Neural progenitor cell (in vitro differentiated cells): Measurements from ENCODE around the gene NRROS. TPM values are rescaled to one million over a fixed set of nuclear protein-coding genes. Genes with fewer than 3 reads are reported as not detected.
A peak's percentile ranks its signal among the peaks of the same experiment; 100 is the strongest.

Experiments used
- DNase-seq: peaks from one replicate; pipeline ENCODE4 v3.0.0-alpha.2; 2016; ENCODE audit warnings: low spot score
- H2AFZ ChIP-seq: fragments of 200-600 bp; sonication (generic); replicated peaks from 2 replicates; pipeline ENCODE4 v1.6.1; 2016; ENCODE audit warnings: antibody characterized with exemption
- H3F3A ChIP-seq: fragments of 200-600 bp; sonication (generic); 2 replicates; pipeline ENCODE4 v1.6.1; 2016; ENCODE audit warnings: antibody characterized with exemption, low read depth
- H3K27ac ChIP-seq: fragments of 200-600 bp; sonication (generic); 2 replicates; pipeline ENCODE4 v1.5.1; 2016; ENCODE audit warnings: mild to moderate bottlenecking
- H3K27me3 ChIP-seq: fragments of 200-600 bp; sonication (generic); 2 replicates; pipeline ENCODE4 v1.6.1; 2016; ENCODE audit warnings: mild to moderate bottlenecking, moderate library complexity
- H3K36me3 ChIP-seq: fragments of 200-600 bp; sonication (generic); 2 replicates; pipeline ENCODE4 v1.5.1; 2016
- H3K4me1 ChIP-seq: fragments of 200-600 bp; sonication (generic); 2 replicates; pipeline ENCODE4 v1.6.1; 2016; ENCODE audit warnings: mixed run types
- H3K4me2 ChIP-seq: fragments of 200-600 bp; sonication (generic); 2 replicates; pipeline ENCODE4 v1.6.1; 2016
- H3K4me3 ChIP-seq: fragments of 200-600 bp; sonication (generic); 2 replicates; pipeline ENCODE4 v1.5.1; 2016
- H3K79me2 ChIP-seq: fragments of 200-600 bp; sonication (generic); 2 replicates; pipeline ENCODE4 v1.6.1; 2016; ENCODE audit warnings: low read depth
- H3K9ac ChIP-seq: fragments of 200-600 bp; sonication (generic); 2 replicates; pipeline ENCODE4 v1.6.1; 2016
- H3K9me3 ChIP-seq: fragments of 200-600 bp; sonication (generic); 2 replicates; pipeline ENCODE4 v1.5.1; 2016; ENCODE audit warnings: low read depth
- H4K20me1 ChIP-seq: fragments of 200-600 bp; sonication (generic); 2 replicates; pipeline ENCODE4 v1.6.1; 2016; ENCODE audit warnings: low read depth
- H3K27ac Mint-ChIP-seq: 3 replicates; pipeline ENCODE4 v1.8.0; 2021; ENCODE audit warnings: mixed read lengths
- H3K27me3 Mint-ChIP-seq: 2 replicates; pipeline ENCODE4 v1.8.0; 2022; ENCODE audit warnings: low read depth, mild to moderate bottlenecking, inconsistent platforms, moderate library complexity, mixed read lengths; ENCODE audit not compliant: insufficient read depth
- H3K36me3 Mint-ChIP-seq: 3 replicates; pipeline ENCODE4 v1.8.0; 2021; ENCODE audit warnings: mixed read lengths
- H3K4me1 Mint-ChIP-seq: 3 replicates; pipeline ENCODE4 v1.8.0; 2021; ENCODE audit warnings: mixed read lengths
- H3K4me3 Mint-ChIP-seq: 3 replicates; pipeline ENCODE4 v1.8.0; 2021; ENCODE audit warnings: mild to moderate bottlenecking, moderate library complexity, mixed read lengths
- H3K9me3 Mint-ChIP-seq: 3 replicates; pipeline ENCODE4 v1.8.0; 2020; ENCODE audit warnings: mixed read lengths
- EZH2 ChIP-seq: fragments of 200-600 bp; sonication (generic); IDR thresholded peaks from 2 replicates; pipeline ENCODE4 v1.6.1; 2017; ENCODE audit warnings: antibody characterized with exemption, mild to moderate bottlenecking, moderate library complexity
- EZH2phosphoT487 ChIP-seq: fragments of 200-600 bp; sonication (generic); IDR thresholded peaks from 2 replicates; pipeline ENCODE4 v1.6.1; 2017; ENCODE audit warnings: antibody characterized with exemption
- total RNA-seq: library from RNA; depleted of rRNA; stranded (reverse); fragments of >200 nt; gene quantifications from 2 replicates; pipeline ENCODE4 v1.2.3, GENCODE V29; 2015; ENCODE audit warnings: low replicate concordance
- TF ChIP-seq, protein P1 (sequence below): fragments of 200-600 bp; sonication (generic); IDR thresholded peaks from 2 replicates; pipeline ENCODE4 v1.5.1; 2017; ENCODE audit warnings: antibody characterized with exemption, mild to moderate bottlenecking

The NRROS gene
- total RNA-seq, 1 donor from 2014 or later: 0.58 TPM

- no peak for DNase-seq
- H3F3A ChIP-seq: no peaks in the 10 kb centered on the region
- H3K4me1 ChIP-seq: no peaks in the 10 kb centered on the region
- H3K36me3 Mint-ChIP-seq: no peaks in the 10 kb centered on the region
- peaks cover 2% of the 10 kb centered on the region for H3K4me1 Mint-ChIP-seq
- TF ChIP-seq EZH2 (no peak), EZH2phosphoT487 (no peak)
- TF ChIP-seq, protein P1, sequence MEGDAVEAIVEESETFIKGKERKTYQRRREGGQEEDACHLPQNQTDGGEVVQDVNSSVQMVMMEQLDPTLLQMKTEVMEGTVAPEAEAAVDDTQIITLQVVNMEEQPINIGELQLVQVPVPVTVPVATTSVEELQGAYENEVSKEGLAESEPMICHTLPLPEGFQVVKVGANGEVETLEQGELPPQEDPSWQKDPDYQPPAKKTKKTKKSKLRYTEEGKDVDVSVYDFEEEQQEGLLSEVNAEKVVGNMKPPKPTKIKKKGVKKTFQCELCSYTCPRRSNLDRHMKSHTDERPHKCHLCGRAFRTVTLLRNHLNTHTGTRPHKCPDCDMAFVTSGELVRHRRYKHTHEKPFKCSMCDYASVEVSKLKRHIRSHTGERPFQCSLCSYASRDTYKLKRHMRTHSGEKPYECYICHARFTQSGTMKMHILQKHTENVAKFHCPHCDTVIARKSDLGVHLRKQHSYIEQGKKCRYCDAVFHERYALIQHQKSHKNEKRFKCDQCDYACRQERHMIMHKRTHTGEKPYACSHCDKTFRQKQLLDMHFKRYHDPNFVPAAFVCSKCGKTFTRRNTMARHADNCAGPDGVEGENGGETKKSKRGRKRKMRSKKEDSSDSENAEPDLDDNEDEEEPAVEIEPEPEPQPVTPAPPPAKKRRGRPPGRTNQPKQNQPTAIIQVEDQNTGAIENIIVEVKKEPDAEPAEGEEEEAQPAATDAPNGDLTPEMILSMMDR: no peak
- no peaks in the 10 kb centered on the region for H3K9me3 ChIP-seq
- H3K27me3 ChIP-seq: no peaks in the 10 kb centered on the region
- H3K4me2 ChIP-seq: no peak overlapping the region
- H2AFZ ChIP-seq: no peak overlapping the region
- no peaks in the 10 kb centered on the region for H3K27me3 Mint-ChIP-seq
- H3K36me3 ChIP-seq: no peaks in the 10 kb centered on the region
- H3K4me3 ChIP-seq: no peak overlapping the region
- no peak overlapping the region for H3K9ac ChIP-seq
- no peak overlapping the region for H3K27ac ChIP-seq
- H3K79me2 ChIP-seq: no peaks in the 10 kb centered on the region
- no peak overlapping the region for H3K4me3 Mint-ChIP-seq
- no peaks in the 10 kb centered on the region for H3K9me3 Mint-ChIP-seq
- peak overlapping the region; percentile 18 for H3K27ac Mint-ChIP-seq
- H4K20me1 ChIP-seq: no peaks in the 10 kb centered on the region
These were observed 35.8 kb upstream of the NRROS start for GRCh38 chr3:196603683-196604082.

GRCh38 chr3:196604548-196604947, 34.9 kb upstream of the NRROS start:
- H3K9ac ChIP-seq: no peak overlapping the region
- H3K9me3 ChIP-seq: no peaks in the 10 kb centered on the region
- no peak for DNase-seq
- no peaks in the 10 kb centered on the region for H3F3A ChIP-seq
- Mint-ChIP-seq H3K9me3 (no peaks in the 10 kb centered on the region), H3K4me3 (no peak overlapping the region), H3K4me1 (peaks cover 5% of the 10 kb centered on the region), H3K36me3 (no peaks in the 10 kb centered on the region), H3K27ac (no peak overlapping the region), H3K27me3 (no peaks in the 10 kb centered on the region)
- H2AFZ ChIP-seq: peak overlapping the region; percentile 34
- H3K36me3 ChIP-seq: no peaks in the 10 kb centered on the region
- peaks cover 2% of the 10 kb centered on the region for H3K4me1 ChIP-seq
- H4K20me1 ChIP-seq: no peaks in the 10 kb centered on the region
- TF ChIP-seq EZH2phosphoT487: no peak
- no peak for TF ChIP-seq EZH2
- TF ChIP-seq, protein P1: no peak
- H3K4me3 ChIP-seq: no peak overlapping the region
- H3K27me3 ChIP-seq: no peaks in the 10 kb centered on the region
- H3K4me2 ChIP-seq: no peak overlapping the region
- H3K79me2 ChIP-seq: no peaks in the 10 kb centered on the region
- no peak overlapping the region for H3K27ac ChIP-seq

GRCh38 chr3:196608693-196609092, 30.8 kb upstream of the NRROS start:
- Histone ChIP-seq H3K4me3 (no peak overlapping the region), H2AFZ (peak overlapping the region; percentile 38), H3K36me3 (no peaks in the 10 kb centered on the region), H3K79me2 (no peaks in the 10 kb centered on the region), H3K4me1 (peaks cover 3% of the 10 kb centered on the region), H3K27me3 (no peaks in the 10 kb centered on the region), H3F3A (no peaks in the 10 kb centered on the region), H3K27ac (no peak overlapping the region), H3K9ac (no peak overlapping the region), H3K4me2 (no peak overlapping the region), H3K9me3 (no peaks in the 10 kb centered on the region), H4K20me1 (no peaks in the 10 kb centered on the region)
- no peak for DNase-seq
- H3K27me3 Mint-ChIP-seq: peaks cover 2% of the 10 kb centered on the region
- no peak for TF ChIP-seq EZH2
- TF ChIP-seq, protein P1: no peak
- TF ChIP-seq EZH2phosphoT487: no peak
- peaks cover 14% of the 10 kb centered on the region for H3K4me1 Mint-ChIP-seq
- no peak overlapping the region for H3K27ac Mint-ChIP-seq
- no peaks in the 10 kb centered on the region for H3K36me3 Mint-ChIP-seq
- no peaks in the 10 kb centered on the region for H3K9me3 Mint-ChIP-seq
- no peak overlapping the region for H3K4me3 Mint-ChIP-seq
